Activated naive CD8-positive, alpha-beta T cell treated with anti-CD3 and anti-CD28 coated beads, Interleukin-2, amount 10 ng/mL, durations not matched to agents 7 days and 5 days (primary cell): ENCODE results near the gene COL9A2. TPM values are rescaled to one million over a fixed set of nuclear protein-coding genes. Genes with fewer than 3 reads are reported as not detected.

ENCODE experiments used
- ATAC-seq: fragments of 150-1000 bp; cut with Tn5 transposase; one replicate; pipeline ENCODE4 v1.10.0; 2021; ENCODE audit warnings: low read depth, moderate library complexity
- POLR2A ChIA-PET: fragments of 350-600 bp; sonication (Branson Sonifier 250); formaldehyde crosslinking; loops from one replicate; lab custom pipeline; 2021; ENCODE audit warnings: antibody characterized with exemption; lab: Charles Lee
- DNase-seq: peaks from one replicate; pipeline ENCODE4 v3.0.0; 2021
- H3K27ac Mint-ChIP-seq: one replicate; pipeline ENCODE4 v1.8.0; 2022; ENCODE audit warnings: mild to moderate bottlenecking, mixed read lengths
- H3K27me3 Mint-ChIP-seq: one replicate; pipeline ENCODE4 v1.8.0; 2022; ENCODE audit warnings: mild to moderate bottlenecking, moderate library complexity, mixed read lengths
- H3K36me3 Mint-ChIP-seq: one replicate; pipeline ENCODE4 v1.8.0; 2021; ENCODE audit warnings: mild to moderate bottlenecking, mixed read lengths
- H3K4me1 Mint-ChIP-seq: one replicate; pipeline ENCODE4 v1.8.0; 2021; ENCODE audit warnings: mixed read lengths
- H3K4me3 Mint-ChIP-seq: one replicate; pipeline ENCODE4 v1.8.0; 2022; ENCODE audit warnings: mild to moderate bottlenecking, moderate library complexity, mixed read lengths
- H3K9me3 Mint-ChIP-seq: one replicate; pipeline ENCODE4 v1.8.0; 2021; ENCODE audit warnings: mixed read lengths
- total RNA-seq, 2 experiments: library from RNA; stranded (reverse); gene quantifications; one replicate each; pipeline ENCODE4 v1.2.3, GENCODE V29; 2021

Gene COL9A2
- total RNA-seq, 2 experiments from 2014 or later: 6.0 to 7.2 TPM

DNA sequence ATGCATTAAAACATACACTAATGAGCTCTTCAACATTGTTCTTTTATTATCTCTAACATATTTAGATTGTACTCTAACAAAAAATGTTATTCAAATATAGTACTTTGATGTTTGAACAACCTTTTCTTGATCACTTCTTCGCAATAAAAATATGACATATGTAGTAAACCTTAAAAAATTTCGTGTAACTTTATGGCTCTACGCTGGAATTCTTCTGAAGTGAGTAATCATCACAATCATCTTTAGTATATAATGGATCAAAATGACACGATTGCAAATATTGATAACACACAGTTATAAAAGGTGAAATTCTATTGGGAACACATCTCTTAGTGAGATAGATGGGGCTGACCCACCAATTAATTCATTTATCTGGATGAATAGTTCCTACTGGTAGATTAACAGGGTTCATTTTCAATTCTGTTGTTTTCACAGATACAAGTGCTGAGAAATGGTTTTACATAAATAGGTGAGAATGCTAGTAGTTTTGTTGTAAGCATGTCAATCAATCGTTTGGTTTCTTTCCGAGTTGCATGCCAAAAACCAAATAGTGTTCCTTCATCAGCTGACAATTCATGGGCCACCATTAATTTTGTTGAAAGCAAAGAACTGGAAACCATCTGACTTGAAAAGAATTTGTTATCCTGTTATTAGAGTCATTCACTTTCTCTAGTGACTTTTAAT is 60.5 kb downstream of the COL9A2 start:
- peaks cover 22% of the 10 kb centered on the region for H3K4me1 Mint-ChIP-seq
- DNase-seq (no peak), ATAC-seq (no peak)
- H3K27ac Mint-ChIP-seq: peak overlapping the region; percentile 99
- H3K27me3 Mint-ChIP-seq: no peaks in the 10 kb centered on the region
- peaks cover 27% of the 10 kb centered on the region for H3K36me3 Mint-ChIP-seq
- POLR2A ChIA-PET: interaction anchor here (0.6 to 2.7 kb wide), 6 partner anchors 15 to 124 kb away, joined by 3 to 29 read pairs (median 3); partner anchors contain the start of gene RLF
- H3K9me3 Mint-ChIP-seq: no peaks in the 10 kb centered on the region
- H3K4me3 Mint-ChIP-seq: peak overlapping the region; percentile 94

DNA sequence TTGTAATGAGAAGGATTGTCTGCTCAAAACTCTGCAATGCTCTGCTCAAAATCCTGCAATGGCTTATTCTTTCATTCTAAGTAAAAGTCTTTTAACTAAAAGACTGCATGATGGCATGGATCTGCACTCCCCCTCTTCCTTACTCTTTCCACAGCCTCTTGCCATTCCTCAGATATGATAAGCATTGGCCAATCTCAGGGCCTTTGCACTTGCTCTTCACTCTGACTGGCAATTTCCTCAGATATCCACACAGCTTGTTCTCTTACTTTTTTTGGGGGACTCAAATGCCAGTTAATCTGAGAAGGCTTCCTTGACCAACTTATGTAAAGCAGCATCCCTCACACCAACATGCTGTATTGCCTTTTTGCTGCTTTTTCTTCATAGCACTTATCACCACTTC is 61.9 kb downstream of the COL9A2 start:
- DNase-seq (no peak), ATAC-seq (no peak)
- Mint-ChIP-seq H3K27me3 (no peaks in the 10 kb centered on the region), H3K27ac (no peak overlapping the region), H3K9me3 (no peaks in the 10 kb centered on the region), H3K4me1 (peaks cover 32% of the 10 kb centered on the region), H3K36me3 (peaks cover 18% of the 10 kb centered on the region), H3K4me3 (no peak overlapping the region)
- POLR2A ChIA-PET: interaction anchor here (1.6 kb wide), 1 partner anchor 125 kb away, joined by 3 read pairs; no protein-coding TSS in a partner anchor

DNA sequence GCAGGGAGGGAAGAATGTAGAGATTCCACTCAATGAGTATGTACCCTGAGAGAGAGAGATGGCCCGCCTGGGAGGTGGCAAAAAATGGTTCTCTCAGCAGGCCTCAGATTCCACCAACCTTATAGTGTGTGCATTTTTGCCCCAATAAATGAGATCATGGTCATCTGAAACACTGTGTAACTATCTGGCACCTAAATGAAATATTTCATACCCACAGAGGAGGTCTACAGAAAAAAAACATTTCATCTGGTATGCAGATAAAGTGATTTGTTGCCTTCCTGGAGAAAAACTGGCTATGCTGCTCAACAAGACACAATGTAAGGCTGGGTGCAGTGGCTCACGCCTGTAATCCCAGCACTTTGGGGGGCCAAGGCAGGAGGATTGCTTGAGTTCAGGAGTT is 64.5 kb downstream of the COL9A2 start:
- peaks cover 26% of the 10 kb centered on the region for H3K4me1 Mint-ChIP-seq
- H3K27ac Mint-ChIP-seq: no peak overlapping the region
- POLR2A ChIA-PET: no interaction called here
- H3K27me3 Mint-ChIP-seq: no peaks in the 10 kb centered on the region
- DNase-seq: no peak
- H3K36me3 Mint-ChIP-seq: peaks cover 9% of the 10 kb centered on the region
- ATAC-seq: no peak
- H3K4me3 Mint-ChIP-seq: no peak overlapping the region
- H3K9me3 Mint-ChIP-seq: no peaks in the 10 kb centered on the region

- Mint-ChIP-seq H3K4me3 (peak overlapping the region; percentile 31), H3K4me1 (peaks cover 21% of the 10 kb centered on the region), H3K27me3 (no peaks in the 10 kb centered on the region), H3K27ac (peak overlapping the region; percentile 84), H3K36me3 (peaks cover 9% of the 10 kb centered on the region), H3K9me3 (no peaks in the 10 kb centered on the region)
- POLR2A ChIA-PET: interaction anchor here (1.7 kb wide), 1 partner anchor 16 kb away, joined by 3 read pairs; no protein-coding TSS in a partner anchor
- ATAC-seq (no peak), DNase-seq (no peak)
Measured at GRCh38 chr1:40251456-40251855, 65.6 kb downstream of the COL9A2 start.

Other genes with a start within 250 kb of the COL9A2 start
- 10 to 100 TPM; 71.3 to 74.6 TPM for gene PPT1, start 220.0 kb downstream of the COL9A2 start, total RNA-seq
- 10 to 100 TPM; 22.4 to 22.8 TPM for gene RLF, start 155.9 kb downstream of the COL9A2 start, total RNA-seq
- gene TMCO2, start 69.3 kb downstream of the COL9A2 start, total RNA-seq: not detected
- gene ZMPSTE24, start 59.0 kb downstream of the COL9A2 start, total RNA-seq: 10 to 100 TPM; 20.6 to 21.2 TPM
- gene SMAP2, start 56.4 kb upstream of the COL9A2 start, total RNA-seq: 100 to 1,000 TPM; 133 to 138 TPM
- 1 to 10 TPM; 5.2 to 6.3 TPM for gene ZFP69B, start 133.2 kb upstream of the COL9A2 start, total RNA-seq
- gene ZFP69, start 160.0 kb upstream of the COL9A2 start, total RNA-seq: 1 to 10 TPM; 2.3 to 2.9 TPM
- gene EXO5, start 191.5 kb upstream of the COL9A2 start, total RNA-seq: 10 to 100 TPM; 14.6 to 19.4 TPM
- gene ZNF684, start 214.4 kb upstream of the COL9A2 start, total RNA-seq: 1 to 10 TPM; 7.1 to 7.2 TPM